GM12892 (cell line): ENCODE measurements around the gene VDAC1.

Source experiments
- POLR2A ChIP-seq: IDR thresholded peaks from 2 replicates; pipeline ENCODE4 v1.6.1; 2011; ENCODE audit warnings: low read depth, low read length, control low read depth
- TAF1 ChIP-seq: IDR thresholded peaks from 2 replicates; pipeline ENCODE4 v1.6.1; 2011; ENCODE audit warnings: low read depth, mild to moderate bottlenecking, control low read depth, low read length, borderline replicate concordance

DNA sequence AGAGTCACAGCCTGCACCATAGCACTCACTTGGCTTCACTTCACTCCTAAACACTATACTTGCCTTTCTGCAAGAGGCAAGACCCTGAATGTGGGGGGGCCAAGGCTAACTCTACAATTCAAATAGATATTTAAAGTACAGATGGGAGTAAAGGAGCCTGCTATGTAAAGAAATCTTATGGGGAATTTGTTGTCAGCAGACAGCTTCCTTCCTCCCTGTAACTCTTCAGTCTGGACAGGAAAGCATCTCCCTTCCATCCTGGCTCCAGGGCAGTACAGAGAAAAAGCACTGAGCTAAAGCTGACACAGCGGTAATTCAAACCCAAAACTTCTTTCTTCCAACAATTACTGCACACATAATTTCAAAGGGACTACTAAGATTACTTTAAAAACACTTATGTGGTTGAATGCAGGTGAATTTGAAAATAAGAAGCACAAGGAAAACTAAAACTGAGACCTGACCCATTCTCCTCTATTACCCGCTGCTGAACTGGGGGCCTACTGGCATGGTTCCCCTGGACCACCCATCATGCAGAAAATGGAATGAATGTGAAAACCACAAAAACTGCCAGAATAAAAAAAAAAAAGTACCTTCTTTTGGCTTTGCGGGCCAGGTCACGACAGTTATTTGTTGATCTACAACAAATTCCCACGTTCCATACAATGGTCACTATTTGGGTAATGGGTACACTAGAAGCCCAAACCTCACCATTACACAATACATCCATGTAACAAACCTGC lies 13.4 kb downstream of the VDAC1 start:
- TF ChIP-seq POLR2A (no peak), TAF1 (no peak)
